Measurements from ENCODE around the gene SORT1.
"Not testable (repeated sequence)": the region's sequence is repeated elsewhere in the genome, so short reads cannot be mapped to it uniquely, and the experiment has no call there.

Gene SORT1

GRCh38 chr1:109373696-109374095 lies 24.0 kb downstream of the SORT1 start:
- not testable (repeated sequence) for DNase-seq

DNA sequence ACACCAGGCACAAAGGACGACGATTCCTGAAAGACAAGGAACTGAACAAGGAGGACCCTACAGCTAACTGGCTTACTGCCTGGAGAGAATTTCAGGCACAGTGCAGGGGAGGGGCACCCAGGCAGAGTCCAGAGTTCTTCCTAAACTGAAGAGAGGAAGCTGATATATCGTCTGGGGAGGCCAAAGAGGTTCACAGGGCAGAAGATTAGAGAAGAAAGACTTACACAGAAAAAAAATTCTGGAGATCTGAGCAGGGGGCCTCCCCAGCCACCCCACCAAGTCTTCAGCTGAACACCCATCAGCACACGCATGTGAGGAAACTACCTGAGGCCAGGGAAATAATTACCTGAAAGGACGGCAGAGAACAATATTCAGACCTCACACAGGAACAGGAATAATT lies 24.6 kb downstream of the SORT1 start:
- DNase-seq, result no peak

GRCh38 chr1:109372281-109372680 lies 25.4 kb downstream of the SORT1 start:
- DNase-seq, result no peak

GRCh38 chr1:109371341-109371739 lies 26.4 kb downstream of the SORT1 start:
- DNase-seq, result peak; percentile 70

DNA sequence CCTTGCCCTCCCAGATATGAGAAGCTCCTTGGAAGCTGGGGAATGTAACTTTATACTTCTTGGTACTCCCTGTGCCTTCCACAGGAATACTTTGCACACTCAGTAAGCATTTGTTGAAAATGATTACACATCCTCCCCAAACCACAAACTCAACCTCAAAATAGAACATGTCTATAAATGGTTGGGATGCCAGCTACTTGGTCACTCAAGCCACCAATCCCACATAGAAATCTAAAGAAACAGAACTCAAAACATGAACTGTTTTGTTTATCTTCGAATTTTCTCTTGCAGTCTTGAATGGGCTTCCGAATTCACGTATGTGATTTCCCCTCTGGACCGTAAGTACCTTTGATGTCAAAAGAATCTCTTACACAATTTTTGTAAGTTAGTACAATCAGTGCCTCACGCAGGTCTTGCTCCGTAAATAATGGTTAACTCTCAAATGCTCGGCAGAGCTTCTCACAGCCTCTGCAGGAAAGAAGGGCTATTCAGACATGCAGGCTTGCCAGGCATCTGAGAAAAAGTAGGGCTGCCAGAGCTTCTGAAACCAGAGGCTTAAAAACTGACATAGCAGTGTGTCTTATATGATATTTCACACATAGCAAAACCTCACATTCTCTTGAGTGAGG lies 26.9 kb downstream of the SORT1 start:
- DNase-seq, result peak; percentile 97

- peak; percentile 68 for DNase-seq
Observed at GRCh38 chr1:109369167-109369746, 28.5 kb downstream of the SORT1 start.

DNA sequence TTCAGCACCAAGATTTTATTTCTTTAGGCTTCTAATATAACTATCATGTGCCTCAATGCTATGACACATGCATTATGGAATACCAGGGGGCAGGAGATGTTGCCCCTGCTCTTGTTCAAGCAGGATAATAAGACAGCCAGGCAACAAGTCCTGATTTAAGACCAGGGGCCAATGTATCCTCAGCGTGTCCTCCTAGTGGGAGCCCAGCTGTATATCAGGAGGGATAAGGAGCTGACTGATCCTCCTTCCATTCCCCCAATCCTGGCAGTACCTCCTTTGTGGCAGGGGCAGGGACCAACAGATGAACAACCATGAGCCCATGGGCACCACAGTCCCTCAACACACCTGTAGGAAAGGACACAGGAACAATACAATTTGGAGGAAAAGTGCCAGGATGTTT lies 29.3 kb downstream of the SORT1 start:
- no peak for DNase-seq

GRCh38 chr1:109367626-109368025 lies 30.1 kb downstream of the SORT1 start:
- DNase-seq, result no peak

DNA sequence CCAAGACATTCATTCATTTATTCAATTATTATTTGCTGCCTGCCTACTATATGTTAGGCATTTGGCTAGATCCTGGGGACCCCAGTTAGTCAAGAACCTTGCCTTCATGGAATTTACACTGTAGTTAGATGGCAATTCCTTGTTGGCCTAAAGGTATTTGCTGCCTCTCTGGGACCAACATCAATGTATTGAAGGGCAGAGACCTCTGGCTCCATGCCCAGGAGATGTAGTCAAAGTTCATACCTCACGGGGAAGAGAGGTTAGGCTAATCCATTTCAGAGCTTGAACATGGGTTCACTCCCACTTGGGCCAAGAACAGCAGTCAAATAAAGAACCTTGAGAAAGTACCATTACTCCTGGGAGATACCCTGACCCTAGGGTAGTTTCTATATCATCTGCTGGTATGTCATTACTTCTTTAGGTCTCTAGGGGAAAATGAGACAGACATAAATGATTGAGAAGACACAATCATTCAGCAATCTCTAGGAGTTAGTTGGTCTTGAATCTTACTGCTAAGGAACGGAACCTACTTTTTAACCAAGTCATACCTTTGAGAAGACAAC lies 32.0 kb downstream of the SORT1 start:
- DNase-seq, result no peak

- DNase-seq, result peak; percentile 48
Observed at GRCh38 chr1:109361649-109362048, 36.1 kb downstream of the SORT1 start.

DNA sequence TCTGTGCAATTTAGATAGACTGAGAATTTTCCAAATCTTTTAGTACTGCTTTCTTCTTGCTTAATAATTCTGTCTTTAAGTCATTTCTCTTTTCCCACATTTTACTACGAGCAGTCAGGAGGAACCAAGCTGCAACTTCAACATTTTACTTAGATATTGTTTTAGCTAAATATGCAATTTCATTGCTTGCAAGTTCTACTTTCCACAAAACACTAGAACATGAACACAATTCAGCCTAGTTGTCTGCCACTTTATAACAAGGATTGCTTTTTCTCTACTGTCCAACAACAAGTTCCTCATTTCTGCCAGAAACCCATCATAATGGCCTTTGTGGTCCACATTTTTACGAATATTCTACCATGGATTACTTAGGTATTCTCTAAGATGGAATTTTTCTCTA lies 36.6 kb downstream of the SORT1 start:
- no peak for DNase-seq

- DNase-seq, result no peak
Observed at GRCh38 chr1:109357616-109358015, 40.1 kb downstream of the SORT1 start.

DNA sequence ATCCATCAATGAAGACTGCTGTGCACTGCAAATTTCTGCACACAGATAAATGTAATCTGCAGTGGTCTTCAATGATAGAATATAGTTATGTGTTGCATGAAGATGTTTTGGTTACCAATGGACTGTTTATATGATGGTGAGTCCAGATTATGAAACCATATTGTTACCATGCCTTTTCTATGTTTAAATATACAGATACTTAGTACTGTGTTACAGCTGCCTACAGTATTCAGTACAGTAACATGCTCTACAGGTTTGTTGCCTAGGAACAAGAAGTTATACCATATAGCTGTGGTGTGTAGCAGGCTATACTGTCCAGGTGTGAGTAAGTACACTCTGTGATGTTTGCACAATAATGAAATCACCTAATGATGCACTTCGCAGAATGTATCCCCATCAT lies 40.8 kb downstream of the SORT1 start:
- no peak for DNase-seq

- no peak for DNase-seq
Observed at GRCh38 chr1:109356505-109356904, 41.2 kb downstream of the SORT1 start.

GRCh38 chr1:109354929-109355328 lies 42.8 kb downstream of the SORT1 start:
- no peak for DNase-seq

DNA sequence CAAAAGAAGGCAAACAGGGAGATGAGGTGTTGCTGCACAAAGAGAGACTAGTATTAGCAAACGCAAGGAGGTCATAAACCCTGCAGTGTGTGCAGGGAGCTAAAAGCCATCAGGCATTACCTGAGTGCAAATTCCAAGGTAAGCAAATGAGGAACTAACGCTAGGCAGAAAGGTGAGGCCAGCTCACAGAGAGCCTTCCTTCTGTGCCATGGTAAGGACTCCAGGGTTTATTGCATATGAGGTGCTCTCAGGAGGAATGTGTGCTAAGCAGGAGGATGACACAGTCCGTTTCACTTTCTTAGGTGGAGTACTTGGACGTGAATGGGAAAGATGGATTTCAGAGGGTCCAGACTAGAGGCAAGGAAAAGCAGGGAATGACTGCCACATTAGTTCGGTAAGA lies 46.3 kb downstream of the SORT1 start:
- DNase-seq, result no peak

GRCh38 chr1:109350655-109351054 lies 47.1 kb downstream of the SORT1 start:
- no peak for DNase-seq

GRCh38 chr1:109350182-109350581 lies 47.5 kb downstream of the SORT1 start:
- no peak for DNase-seq

DNA sequence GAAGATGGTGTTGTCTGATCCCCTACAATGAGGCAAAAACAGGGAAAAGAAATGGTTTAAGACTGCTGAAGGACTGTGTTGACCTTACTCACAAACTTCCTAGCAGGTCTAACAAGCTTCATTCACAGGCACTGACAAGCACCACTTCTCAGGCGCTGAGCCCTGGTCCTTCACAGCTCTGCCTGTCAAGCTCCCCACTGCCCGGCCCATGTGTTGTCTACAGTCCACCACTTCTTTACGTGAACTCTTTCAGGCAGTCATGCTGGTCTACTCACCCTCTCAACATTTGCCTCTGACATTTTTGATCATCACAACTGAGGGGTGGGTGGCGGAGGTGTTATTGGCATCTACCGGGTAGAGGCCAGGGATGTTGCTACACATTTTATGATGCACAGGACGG lies 50.2 kb downstream of the SORT1 start:
- no peak for DNase-seq

DNA sequence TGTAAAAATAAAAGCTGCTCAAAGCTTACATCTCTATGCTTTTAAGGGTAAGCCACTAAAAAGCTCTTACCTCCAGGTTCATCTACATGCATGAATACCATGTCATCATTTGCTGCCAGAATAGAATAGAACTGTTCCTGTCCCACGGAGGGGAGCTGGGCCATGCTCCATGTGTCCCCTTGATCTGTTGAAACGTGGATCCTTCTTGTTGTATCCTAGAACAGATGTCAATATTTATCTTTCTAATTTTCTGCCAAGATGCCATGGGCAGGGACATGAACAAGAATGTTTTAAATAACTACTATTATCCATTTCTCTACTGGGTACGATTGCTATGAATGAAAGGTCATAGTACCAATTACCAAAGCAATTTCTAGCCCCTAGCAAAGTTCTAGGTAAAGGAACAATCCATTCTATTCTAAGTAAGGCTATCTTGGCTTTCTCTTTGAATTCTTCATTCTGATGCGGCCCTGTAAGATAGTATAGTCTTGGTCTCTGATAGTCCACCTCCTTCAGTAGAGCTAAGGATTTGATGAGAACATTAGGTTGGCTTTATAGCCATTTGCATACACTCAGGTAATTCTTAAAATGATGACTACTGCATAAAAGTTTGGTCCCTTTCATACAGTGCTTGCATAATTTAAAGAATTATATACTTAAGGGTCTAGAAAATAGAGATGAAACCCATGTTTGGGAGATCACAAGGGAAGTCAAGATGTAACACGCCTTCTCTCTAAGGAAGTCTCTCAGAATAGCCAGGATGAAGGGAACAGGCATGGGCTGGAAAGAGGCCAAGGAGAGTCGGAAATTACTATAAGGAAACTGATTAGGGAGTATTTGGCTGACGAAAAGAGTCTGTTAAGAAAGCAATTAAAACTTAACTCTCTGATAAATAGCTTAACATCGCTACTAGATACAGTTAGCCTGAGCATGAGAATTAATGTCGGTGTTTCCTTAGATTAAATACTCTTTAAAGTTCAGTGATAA lies 55.5 kb downstream of the SORT1 start:
- no peak for DNase-seq

DNA sequence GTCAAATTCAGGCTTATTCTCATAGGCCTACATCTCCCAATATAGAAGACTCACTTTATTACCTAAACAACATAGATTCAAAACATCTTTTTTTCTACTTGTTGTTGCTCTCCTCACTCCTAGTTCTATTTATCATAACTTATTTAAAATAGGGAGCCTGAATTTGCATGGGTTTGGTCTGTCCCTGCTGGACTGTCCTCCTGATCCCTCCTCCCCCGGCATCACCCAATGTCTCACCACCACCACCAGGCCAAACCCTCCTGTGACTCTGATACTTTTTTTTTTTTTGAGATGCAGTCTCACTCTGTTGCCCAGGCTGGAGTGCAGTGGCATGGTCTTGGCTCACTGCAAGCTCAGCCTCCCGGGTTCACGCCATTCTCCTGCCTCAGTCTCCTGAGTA lies 59.1 kb downstream of the SORT1 start:
- no peak for DNase-seq

DNA sequence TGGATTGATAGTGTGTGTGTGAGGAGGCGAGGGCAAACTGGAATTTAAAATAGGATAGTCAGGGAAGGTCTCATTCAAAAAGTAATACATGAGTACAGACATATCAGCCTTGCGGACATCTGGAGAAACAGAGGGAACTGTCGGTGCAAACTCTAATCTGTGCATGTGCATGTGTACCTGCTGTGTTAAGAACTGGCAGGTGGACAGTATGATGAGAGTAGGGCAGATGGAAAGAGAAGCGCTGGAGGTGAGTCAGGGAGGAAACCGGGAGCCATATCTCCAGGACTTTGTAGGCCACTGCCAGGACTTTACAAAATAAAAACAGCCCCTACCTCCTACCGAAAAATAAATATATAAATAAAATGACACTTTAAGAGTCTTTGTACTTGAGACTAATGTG lies 59.6 kb downstream of the SORT1 start:
- no peak for DNase-seq

GRCh38 chr1:109335091-109335490 lies 62.6 kb downstream of the SORT1 start:
- no peak for DNase-seq

- DNase-seq, result no peak
Observed at GRCh38 chr1:109331113-109331512, 66.6 kb downstream of the SORT1 start.

Data from fibroblast of skin of right quadriceps (primary cell).